Peyer's patch (tissue), 4 donors: Measurements from ENCODE around the gene DNAL4. TPM values are rescaled to one million over a fixed set of nuclear protein-coding genes. Genes with fewer than 3 reads are reported as not detected.
A peak's percentile ranks its signal among the peaks of the same experiment; 100 is the strongest.

Experiments used
- DNase-seq, 3 donors: peaks; one replicate each; pipeline ENCODE4 v3.0.0-alpha.2; 2017 to 2019
- H3K27ac ChIP-seq, 4 donors: fragments of 200-600 bp; sonication (generic); one replicate each; pipeline ENCODE4 v1.5.1; 2016 to 2019
- H3K27me3 ChIP-seq, 2 donors: fragments of 200-600 bp; sonication (generic); one replicate each; pipeline ENCODE4 v1.5.1; 2019
- H3K36me3 ChIP-seq, 3 donors: fragments of 200-600 bp; sonication (generic); one replicate each; pipeline ENCODE4 v1.5.1; 2016 to 2019
- H3K4me1 ChIP-seq, 4 donors: fragments of 200-600 bp; sonication (generic); one replicate each; pipeline ENCODE4 v1.5.1; 2016 to 2019
- H3K4me3 ChIP-seq, 4 donors: fragments of 200-600 bp; sonication (generic); 1 replicate in 3 of 4; 2 replicates in 1 of 4; pipeline ENCODE4 v1.5.1; 2016 to 2019; ENCODE audit warnings: mild to moderate bottlenecking in 1 of 4
- H3K9me3 ChIP-seq, 4 donors: fragments of 200-600 bp; sonication (generic); one replicate each; pipeline ENCODE4 v1.5.1; 2016 to 2019; ENCODE audit warnings: mild to moderate bottlenecking in 1 of 4
- POLR2A ChIP-seq, 2 donors: fragments of 450-650 bp; IDR thresholded peaks; one replicate each; pipeline ENCODE4 v1.5.1; 2017; ENCODE audit warnings: antibody characterized with exemption in 2 of 2, mild to moderate bottlenecking in 2 of 2, moderate library complexity in 2 of 2
- total RNA-seq, 4 donors: library from RNA; depleted of rRNA; stranded (reverse); fragments of >200 nt; gene quantifications; one replicate each; pipeline ENCODE4 v1.1.0, GENCODE V29; 2016
- TF ChIP-seq, protein P1 (sequence below), 6 experiments: fragments of 450-650 bp in 4 of 6; fragments of 200-600 bp in 2 of 6; sonication (generic) in 1 of 6; IDR thresholded peaks; one replicate each; pipeline ENCODE4 v1.5.1; 2017 to 2019; ENCODE audit warnings: antibody characterized with exemption in 6 of 6, mild to moderate bottlenecking in 3 of 6, moderate library complexity in 1 of 6

Gene DNAL4
- total RNA-seq, 4 donors from 2014 or later = 15.2 to 21.6 (median 16.2) TPM; not detected in 1

DNA sequence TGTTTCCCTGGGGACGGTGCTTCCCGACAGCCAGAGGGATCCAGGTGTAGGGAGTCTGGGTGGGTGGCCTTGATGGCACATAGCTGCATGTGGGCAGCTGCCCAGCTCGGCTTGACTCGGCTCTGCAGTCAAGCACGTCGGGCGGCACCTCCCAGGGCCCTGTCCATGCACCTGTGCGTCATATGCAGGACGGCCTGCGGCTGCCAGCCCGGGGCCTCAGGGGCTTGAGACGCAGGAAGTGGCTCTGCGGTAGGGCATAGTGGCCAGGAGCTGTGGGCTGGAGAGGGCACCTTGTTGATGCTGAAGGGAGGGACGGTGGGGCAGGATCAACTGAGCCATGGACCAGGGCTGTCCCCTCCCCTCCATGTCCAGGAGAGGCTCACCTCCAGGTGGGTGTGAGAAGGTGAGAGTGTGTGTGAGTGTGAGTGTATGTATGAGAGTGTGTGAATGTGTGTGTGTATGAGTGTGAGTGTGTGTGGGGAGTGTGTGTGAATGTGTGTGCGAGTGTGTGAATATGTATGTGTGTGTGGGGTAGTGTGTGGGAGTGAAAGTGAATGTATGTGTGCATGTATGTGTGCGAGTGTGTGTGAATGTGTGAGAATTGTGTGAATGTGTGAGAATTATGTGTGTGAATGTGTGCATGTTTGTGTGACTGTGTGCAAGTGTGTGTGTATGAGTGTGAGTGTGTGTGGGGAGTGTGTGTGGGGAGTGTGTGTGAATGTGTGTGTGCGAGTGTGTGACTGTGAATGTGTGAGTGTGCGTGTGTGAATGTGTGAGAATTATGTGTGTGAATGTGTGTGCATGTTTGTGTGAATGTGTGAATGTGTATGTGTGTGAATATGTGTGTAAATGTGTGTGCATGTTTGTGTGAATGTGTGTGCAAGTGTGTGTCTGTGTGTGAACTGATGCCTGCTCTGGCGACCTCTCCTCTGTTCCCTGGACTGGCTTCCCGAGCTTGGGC, 32.5 kb downstream of the DNAL4 start:
- DNase-seq = peak in 2 of 3 donors; percentile 58 to 76
- Histone ChIP-seq H3K9me3 (no peaks in the 10 kb centered on the region), H3K4me3 (no peak overlapping the region), H3K27ac (peak overlapping the region in 1 of 4 donors; percentile 38), H3K4me1 (peaks cover 0 to 18% (median 6%) of the 10 kb centered on the region in 4 donors), H3K27me3 (no peaks in the 10 kb centered on the region), H3K36me3 (no peaks in the 10 kb centered on the region)
- TF ChIP-seq POLR2A (IDR thresholded peaks at IDR 0.05) = no peak
- TF ChIP-seq, protein P1, sequence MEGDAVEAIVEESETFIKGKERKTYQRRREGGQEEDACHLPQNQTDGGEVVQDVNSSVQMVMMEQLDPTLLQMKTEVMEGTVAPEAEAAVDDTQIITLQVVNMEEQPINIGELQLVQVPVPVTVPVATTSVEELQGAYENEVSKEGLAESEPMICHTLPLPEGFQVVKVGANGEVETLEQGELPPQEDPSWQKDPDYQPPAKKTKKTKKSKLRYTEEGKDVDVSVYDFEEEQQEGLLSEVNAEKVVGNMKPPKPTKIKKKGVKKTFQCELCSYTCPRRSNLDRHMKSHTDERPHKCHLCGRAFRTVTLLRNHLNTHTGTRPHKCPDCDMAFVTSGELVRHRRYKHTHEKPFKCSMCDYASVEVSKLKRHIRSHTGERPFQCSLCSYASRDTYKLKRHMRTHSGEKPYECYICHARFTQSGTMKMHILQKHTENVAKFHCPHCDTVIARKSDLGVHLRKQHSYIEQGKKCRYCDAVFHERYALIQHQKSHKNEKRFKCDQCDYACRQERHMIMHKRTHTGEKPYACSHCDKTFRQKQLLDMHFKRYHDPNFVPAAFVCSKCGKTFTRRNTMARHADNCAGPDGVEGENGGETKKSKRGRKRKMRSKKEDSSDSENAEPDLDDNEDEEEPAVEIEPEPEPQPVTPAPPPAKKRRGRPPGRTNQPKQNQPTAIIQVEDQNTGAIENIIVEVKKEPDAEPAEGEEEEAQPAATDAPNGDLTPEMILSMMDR (IDR thresholded peaks at IDR 0.05) = no peak

DNA sequence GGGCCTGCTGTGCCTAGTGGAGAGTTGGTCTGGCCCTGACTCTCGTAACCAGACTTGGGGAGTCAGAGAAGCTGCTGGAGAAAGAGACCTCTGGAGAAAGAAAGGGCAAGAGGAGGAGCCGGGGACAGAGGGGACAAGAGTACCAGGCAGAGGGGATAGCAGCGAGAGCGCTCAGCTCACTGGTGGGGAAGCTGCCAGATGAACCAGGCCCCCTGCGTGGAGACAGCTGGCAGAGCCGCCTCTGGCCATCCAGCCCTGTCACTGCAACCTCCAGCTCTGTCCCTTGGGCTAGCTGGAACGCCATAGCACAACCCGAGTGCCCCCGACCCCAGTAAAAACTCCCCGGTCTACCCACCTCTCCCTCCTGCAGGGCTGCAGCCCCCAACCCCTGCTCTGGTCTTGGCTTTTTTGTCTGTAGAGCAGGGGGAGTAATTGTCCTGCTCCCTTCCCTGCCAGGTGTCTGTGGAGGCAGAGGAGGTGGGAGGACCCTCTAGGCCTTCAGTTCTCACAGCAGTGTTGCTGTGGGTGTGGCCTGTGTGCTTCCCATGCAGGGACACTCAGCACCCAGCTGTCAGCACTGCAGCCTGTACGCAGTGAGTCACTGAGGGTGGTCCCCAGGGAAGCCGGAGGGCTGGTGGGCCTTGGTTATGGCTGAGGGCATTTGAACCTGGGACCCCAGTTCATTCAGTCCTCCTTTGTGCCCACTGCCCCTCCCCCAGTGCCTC, 33.3 kb downstream of the DNAL4 start:
- Histone ChIP-seq H3K27ac (peak overlapping the region in 1 of 4 donors; percentile 38), H3K4me1 (peaks cover 0 to 18% (median 7%) of the 10 kb centered on the region in 4 donors), H3K9me3 (no peaks in the 10 kb centered on the region), H3K4me3 (no peak overlapping the region), H3K36me3 (no peaks in the 10 kb centered on the region), H3K27me3 (no peaks in the 10 kb centered on the region)
- TF ChIP-seq, protein P1 (IDR thresholded peaks at IDR 0.05) = no peak
- TF ChIP-seq POLR2A (IDR thresholded peaks at IDR 0.05) = no peak
- DNase-seq = no peak

DNA sequence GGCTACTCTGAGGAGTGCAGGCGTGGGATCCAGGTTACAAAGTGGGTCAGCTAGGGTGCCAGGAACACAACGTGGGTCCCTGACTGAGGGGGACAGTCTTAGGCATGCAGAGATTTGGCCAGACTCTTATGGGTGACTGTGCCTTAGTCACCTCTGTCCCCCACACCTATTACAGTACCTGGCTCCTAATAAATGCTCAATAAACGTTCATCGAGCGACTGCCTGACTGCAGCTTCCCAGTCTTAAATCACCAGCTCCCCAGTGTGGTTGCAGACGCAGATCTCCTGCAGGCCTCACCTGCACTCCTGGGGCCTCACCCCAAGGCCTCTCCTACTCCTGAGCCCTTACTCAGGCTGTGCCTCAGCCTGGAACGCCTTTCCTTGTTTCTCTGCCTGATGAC, 34.9 kb downstream of the DNAL4 start:
- H3K27ac ChIP-seq = no peak overlapping the region
- H3K4me3 ChIP-seq = no peak overlapping the region
- no peaks in the 10 kb centered on the region for H3K36me3 ChIP-seq
- no peak for TF ChIP-seq POLR2A (IDR thresholded peaks at IDR 0.05)
- TF ChIP-seq, protein P1 (IDR thresholded peaks at IDR 0.05) = no peak
- peaks cover 0 to 22% (median 7%) of the 10 kb centered on the region in 4 donors for H3K4me1 ChIP-seq
- H3K27me3 ChIP-seq = no peaks in the 10 kb centered on the region
- H3K9me3 ChIP-seq = no peaks in the 10 kb centered on the region
- DNase-seq = no peak

DNA sequence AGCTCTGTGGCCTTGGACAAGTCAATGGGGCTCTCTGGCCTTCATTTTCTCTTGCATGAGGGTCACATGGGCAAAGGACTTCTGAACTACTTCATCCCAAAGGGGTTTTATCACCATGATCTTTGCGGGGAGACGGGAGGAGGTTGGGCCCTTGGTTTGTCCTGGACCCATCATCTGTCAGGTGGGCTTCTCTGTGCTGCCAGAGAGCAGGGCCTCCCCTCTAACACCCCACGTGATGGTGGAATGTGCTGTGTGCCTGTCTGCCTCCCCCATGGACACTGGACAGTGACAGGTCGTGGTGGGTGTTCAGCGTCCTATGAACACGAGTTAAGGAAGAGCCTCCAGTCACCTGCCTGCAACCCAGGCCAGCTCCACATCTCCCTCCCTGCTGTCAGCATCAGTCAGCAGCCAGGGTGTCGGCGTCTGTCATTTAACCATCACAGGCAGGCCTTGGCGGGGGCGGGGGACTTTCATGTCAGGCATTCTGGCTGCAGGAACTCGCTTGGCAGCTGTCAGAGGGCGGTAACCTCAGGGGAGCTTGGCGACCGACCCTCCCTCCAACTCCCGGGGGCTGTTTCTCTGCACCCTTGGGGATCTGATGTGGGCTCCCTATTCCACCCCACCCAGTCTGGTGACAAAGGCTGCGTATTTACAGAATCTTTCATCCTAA, 35.5 kb downstream of the DNAL4 start:
- peak in 1 of 3 donors; percentile 61 for DNase-seq
- H3K27ac ChIP-seq = no peak overlapping the region
- no peaks in the 10 kb centered on the region for H3K27me3 ChIP-seq
- TF ChIP-seq POLR2A (IDR thresholded peaks at IDR 0.05) = no peak
- TF ChIP-seq, protein P1 (IDR thresholded peaks at IDR 0.05) = no peak
- H3K4me3 ChIP-seq = no peak overlapping the region
- peaks cover 2 to 27% (median 9%) of the 10 kb centered on the region in 4 donors for H3K4me1 ChIP-seq
- no peaks in the 10 kb centered on the region for H3K9me3 ChIP-seq
- H3K36me3 ChIP-seq = no peaks in the 10 kb centered on the region

DNA sequence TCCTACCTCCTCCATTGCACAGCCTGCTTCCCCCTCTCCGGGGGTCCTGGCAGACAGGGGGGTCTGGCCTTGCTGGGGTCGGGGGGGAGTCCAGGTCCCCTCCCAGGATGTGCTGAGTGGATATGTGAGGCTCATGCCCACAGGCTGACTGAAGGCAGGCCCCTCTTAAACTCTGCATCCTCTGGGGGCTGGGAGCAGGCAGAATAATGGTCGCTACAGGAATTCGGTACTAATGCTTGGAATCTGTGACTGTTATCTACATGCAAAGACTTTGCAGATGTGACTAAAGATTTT, 36.5 kb downstream of the DNAL4 start:
- no peak for TF ChIP-seq POLR2A (IDR thresholded peaks at IDR 0.05)
- TF ChIP-seq, protein P1 (IDR thresholded peaks at IDR 0.05) = no peak
- H3K27ac ChIP-seq = peak overlapping the region in 3 of 4 donors; percentile 94 to 100 (median 99)

More for the DNA sequence above, 36.5 kb downstream of the DNAL4 start:
- H3K4me3 ChIP-seq = no peak overlapping the region
- DNase-seq = no peak
- no peaks in the 10 kb centered on the region for H3K9me3 ChIP-seq
- peaks cover 2 to 37% (median 14%) of the 10 kb centered on the region in 4 donors for H3K4me1 ChIP-seq
- peaks cover 0 to 4% (median 0%) of the 10 kb centered on the region in 3 donors for H3K36me3 ChIP-seq
- no peaks in the 10 kb centered on the region for H3K27me3 ChIP-seq
